Omental fat pad (tissue), 4 donors: ENCODE measurements around the gene MYL1. TPM values are rescaled to one million over a fixed set of nuclear protein-coding genes. Genes with fewer than 3 reads are reported as not detected.

Experiments
- ATAC-seq: fragments of 150-250 bp; one replicate; pipeline ENCODE4 v1.9.1; 2016; ENCODE audit warnings: mild to moderate bottlenecking, moderate library complexity; ENCODE audit not compliant: low FRiP score
- DNase-seq: peaks from one replicate; pipeline ENCODE4 v3.0.0-alpha.2; 2019; ENCODE audit warnings: low spot score
- CTCF ChIP-seq, 3 donors: fragments of 450-650 bp; IDR thresholded peaks; one replicate each; pipeline ENCODE4 v1.5.1; 2016 to 2017; ENCODE audit warnings: antibody characterized with exemption in 3 of 3, mild to moderate bottlenecking in 3 of 3, moderate library complexity in 2 of 3
- total RNA-seq, 4 donors: library from RNA; depleted of rRNA; stranded (reverse); fragments of >200 nt; gene quantifications; one replicate each; pipeline ENCODE4 v1.1.0, GENCODE V29; 2016

Gene MYL1
- total RNA-seq, 4 donors from 2014 or later: not detected

GRCh38 chr2:210324458-210324857 lies 9.5 kb upstream of the MYL1 start:
- ATAC-seq (no peak), DNase-seq (no peak)
- TF ChIP-seq CTCF (IDR thresholded peaks at IDR 0.05): no peak

- no peak for DNase-seq
- no peak for TF ChIP-seq CTCF (IDR thresholded peaks at IDR 0.05)
- ATAC-seq: no peak
Measured at GRCh38 chr2:210323003-210323402, 8.0 kb upstream of the MYL1 start.

GRCh38 chr2:210318891-210319290 lies 3.9 kb upstream of the MYL1 start:
- no peak for TF ChIP-seq CTCF (IDR thresholded peaks at IDR 0.05)
- ATAC-seq (no peak), DNase-seq (no peak)

- no peak for DNase-seq
- no peak for ATAC-seq
- no peak for TF ChIP-seq CTCF (IDR thresholded peaks at IDR 0.05)
Measured at GRCh38 chr2:210318486-210318885, 3.5 kb upstream of the MYL1 start.

GRCh38 chr2:210310550-210310949 lies 4.4 kb downstream of the MYL1 start:
- ATAC-seq (no peak), DNase-seq (no peak)
- TF ChIP-seq CTCF (IDR thresholded peaks at IDR 0.05): no peak

GRCh38 chr2:210309548-210310233 lies 5.3 kb downstream of the MYL1 start:
- ATAC-seq (no peak), DNase-seq (no peak)
- no peak for TF ChIP-seq CTCF (IDR thresholded peaks at IDR 0.05)

GRCh38 chr2:210303498-210303897 lies 11.5 kb downstream of the MYL1 start:
- TF ChIP-seq CTCF (IDR thresholded peaks at IDR 0.05): no peak
- no peak for DNase-seq
- ATAC-seq: no peak
